NCI-H748 treated with DMSO at 0.1 percent for 48 hours (cell line): ENCODE data around the gene CD22.

Experiments used
- DNase-seq: peaks from one replicate; lab custom pipeline; 2025; lab: John Stamatoyannopoulos, UW

CD22 gene

DNA sequence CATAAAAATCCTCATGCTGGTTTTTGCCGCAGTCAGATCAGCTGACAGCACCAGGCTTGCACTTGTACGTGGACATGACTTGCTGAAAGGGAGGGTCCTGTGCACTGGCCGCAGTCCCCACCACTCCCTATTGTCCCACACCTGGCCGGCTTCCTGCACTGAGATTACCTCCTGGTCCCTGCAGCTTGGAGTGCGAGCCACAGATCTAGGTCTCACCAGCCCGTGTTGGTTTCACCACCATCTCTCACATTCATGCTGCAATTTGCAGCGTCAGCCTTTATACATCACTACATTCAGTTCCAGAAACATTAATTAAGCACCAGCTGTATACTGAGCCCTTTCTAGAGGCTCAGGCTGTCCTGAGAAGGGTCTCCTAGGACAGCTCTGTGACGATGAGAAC is 15.0 kb upstream of the CD22 start:
- DNase-seq, result no peak

DNA sequence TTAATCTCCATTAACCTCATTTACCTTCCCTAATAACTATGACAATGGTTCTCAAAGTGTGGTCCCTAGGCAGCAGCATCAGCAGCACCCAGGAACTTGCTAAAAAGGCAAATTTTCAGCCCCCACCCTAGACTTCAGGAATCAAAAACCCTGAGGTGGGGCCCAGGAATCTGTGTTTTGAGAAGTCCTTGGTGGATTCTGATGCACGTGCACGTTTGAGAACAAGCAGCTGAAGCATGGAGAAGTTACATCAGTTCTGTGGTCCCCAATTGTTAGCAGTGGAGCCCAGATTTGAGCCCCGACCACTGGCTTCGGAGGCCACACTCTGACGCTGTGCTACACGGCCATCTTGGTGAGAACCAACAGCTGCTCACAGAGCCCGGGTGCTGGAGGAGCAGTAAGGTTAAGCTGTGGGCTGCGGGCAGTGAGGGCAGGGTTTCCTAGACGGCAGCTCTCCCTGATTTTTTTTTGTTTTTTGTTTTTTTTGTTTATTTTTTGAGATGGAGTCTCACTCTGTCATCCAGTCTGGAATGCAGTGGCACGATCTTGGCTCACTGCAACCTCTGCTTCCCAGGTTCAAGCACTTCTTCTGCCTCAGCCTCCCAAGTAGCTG is 14.0 kb upstream of the CD22 start:
- DNase-seq, result no peak

DNA sequence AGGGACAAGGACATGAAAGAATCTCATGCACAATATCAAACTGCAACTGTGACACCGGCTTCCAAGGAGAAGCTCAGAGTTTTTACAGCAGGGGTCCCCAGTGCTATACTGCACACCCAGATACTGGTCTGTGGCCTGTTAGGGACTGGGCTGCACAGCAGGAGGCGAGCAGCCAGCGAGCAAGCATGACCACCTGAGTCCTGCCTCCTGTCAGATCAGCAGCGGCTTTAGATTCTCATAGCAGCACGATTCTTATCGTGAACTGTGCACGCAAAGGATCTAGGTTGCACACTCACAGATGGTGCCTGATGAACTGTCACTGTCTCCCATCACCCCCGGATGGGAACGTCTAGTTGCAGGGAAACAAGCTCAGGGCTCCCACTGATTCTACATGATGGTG is 13.1 kb upstream of the CD22 start:
- DNase-seq, result no peak

DNA sequence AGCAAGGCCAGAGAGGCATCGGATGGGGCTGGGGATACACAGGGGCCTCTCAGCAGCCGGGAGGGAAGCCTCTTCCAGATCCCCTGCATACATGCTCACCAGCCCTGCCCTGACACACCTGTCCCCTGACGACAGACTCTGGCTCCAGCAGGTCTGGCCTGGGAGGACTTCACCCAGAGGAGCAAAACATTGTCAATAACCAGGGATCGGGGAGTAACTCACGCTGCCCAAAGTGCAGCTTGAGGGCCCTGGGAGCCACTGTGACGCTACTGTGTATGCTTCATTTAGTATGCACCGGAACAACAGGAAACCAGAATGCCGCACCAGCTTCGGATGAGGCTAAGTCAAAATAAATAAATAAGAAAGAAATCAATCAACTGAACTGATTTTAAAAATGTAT is 12.4 kb upstream of the CD22 start:
- DNase-seq, result no peak

DNA sequence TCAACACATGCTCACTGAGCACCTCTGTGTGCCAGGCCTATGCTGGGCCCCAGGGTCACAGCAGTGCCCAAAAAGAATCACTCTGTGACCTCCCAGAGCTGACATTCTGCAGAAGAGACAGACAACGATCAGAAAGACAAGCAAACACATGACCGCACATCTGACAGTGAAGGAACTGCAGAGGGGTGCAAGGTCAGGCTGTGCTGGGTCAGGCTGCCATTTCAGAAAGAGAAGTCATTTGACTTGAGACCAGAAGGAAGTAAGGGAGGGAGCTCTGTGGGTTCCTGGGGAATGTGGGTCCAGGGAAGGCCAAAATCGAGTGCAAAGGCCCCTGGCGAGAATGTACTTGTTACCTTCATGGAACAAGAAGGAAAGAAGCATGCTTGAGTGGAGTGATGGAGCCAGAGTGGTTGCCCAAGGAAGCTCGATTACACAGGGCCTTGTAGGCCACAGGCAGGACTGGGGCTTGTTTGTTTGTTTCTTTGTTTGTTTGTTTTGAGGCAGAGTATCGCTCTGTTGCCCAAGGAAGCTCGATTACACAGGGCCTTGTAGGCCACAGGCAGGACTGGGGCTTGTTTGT is 11.4 kb upstream of the CD22 start:
- no peak for DNase-seq

DNA sequence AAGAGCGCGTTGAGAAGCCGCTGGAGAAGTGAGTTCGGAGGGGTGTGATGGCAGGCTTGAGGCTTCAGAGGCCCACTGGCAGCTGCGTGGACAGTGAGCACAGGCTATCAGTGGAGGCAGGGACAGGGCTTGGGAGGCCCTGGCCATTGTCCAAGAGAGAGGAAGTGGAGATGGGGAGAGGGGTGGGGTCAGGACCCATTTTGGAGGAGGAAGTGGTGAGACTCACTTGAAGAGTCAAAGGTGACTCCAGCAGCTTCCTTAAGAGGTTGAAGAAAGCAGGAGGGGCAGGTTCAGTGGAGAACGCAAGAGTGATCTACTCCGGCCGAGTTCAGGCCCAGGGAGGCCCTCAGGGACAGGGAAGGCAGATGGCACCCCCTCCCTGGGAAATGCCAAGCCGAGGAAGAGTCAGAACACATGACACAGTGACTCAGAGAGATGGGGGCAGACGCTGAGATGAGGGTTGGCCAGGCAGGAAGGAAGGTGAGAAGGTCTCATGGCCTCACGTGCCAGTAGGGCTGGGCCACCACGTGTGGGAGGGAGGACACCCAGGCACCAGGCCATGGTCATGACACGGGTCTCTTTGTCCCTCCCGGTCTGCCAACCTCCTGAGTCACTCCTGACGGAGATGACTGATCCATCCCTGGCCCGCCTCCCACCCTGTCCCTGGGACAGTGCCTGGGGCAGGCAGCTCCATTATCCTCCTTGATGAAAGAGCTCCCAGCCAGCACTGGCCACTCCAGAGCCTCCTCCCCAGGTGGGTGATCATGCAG is 10.1 kb upstream of the CD22 start:
- no peak for DNase-seq

DNA sequence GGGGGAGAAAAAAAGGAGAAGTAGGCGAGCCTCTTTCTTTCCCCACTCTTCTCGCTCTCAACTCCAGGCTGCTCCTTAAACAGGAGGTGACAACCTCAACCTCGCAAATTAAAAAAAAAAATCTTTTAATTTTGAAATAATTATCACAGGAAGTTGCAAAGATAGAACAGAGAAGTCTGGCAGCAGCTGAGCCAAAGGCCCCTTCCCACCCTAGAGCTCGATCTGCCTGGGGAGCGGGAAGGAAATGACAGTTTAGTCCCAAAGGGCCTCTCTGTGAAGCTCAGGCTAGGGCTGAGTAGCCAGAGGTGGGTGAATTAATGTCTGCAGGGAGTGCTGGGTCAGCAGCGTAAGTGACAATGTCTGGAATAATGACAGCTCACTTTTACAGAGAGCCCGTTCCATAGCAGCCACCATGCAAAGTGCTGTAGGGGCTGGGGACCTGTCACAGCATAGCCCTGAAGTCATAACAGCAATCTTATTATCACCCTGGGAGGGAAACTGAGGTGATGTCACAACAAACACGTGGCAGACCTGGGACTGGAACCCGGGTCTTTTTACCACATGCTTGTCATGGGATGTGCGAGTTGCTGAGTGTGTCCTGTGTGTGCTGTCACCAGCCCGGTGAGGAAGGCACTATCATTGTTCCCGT is 8.8 kb upstream of the CD22 start:
- DNase-seq, result no peak

DNA sequence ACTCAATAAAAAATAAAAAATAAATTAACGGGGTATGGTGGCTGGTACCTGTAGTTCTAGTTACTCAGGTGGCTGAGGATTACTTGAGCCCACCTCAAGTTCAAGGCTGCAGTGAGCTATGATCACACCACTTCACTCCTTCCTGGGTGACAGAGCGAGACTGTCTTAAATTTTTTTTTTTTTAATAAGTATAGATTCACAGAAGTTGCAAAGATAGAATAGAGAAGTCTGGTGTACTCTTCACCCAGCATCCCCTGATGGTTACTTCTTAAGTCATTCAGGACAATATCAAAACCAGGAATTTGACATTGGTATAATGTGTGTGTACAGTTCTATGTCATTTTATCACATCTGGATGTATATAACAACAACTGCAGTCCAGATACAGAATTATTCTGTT is 7.7 kb upstream of the CD22 start:
- DNase-seq, result no peak

DNA sequence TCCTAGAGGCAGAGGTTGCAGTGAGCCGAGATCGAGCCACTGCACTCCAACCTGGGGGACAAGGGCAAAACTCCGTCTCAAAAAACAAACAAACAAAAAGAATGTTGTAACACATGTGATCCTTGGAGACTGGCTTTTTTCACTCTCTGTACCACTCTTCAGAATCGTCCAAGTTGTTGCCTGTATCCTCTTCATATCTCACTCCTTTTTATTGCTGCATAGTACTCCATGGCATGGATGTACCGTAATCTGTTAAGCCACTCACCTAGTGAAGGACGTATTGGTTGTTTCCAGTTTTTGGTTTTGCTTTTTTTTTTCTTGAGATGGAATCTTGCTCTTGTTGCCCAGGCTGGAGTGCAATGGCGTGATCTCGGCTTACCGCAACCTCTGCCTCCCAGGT is 7.0 kb upstream of the CD22 start:
- no peak for DNase-seq

DNA sequence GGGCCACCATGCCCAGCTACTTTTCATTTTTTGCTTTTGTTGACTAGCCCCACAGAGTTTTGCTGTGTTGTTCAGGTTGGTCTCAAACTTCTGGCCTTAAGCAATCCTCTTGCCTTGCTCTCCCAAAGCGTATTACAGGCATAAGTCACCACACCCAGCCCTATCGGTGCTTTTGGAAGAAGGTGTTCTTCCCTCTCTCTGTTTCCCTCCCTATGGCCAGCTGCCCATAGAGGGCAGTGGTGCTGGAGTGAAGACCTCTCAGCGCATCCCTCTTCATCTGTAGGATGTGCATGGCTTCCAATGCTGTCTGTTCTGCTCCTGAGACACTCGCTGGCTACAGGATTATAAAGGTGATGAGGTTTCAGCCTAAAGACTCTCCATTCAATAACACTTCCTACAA is 1.3 kb upstream of the CD22 start:
- no peak for DNase-seq

DNA sequence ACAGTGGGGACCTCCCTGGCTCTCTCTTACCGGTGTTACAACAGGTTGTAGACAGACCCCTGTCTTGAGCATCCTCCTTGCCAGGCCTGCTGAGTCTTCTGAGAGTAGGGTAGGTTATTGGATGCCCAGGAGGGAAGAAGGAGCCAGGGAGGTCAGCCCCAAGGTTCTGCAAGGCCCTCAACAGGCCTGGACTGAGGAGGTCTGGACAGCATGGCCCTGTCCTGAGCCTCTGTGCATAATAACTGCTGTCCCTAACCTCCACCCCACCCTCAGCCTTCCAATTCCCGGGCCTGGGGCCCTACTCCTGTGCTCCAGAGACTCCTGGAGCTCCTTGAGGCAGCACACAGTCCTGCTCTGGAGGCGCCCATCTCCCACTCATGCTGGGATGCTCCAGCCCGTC is 336 bp downstream of the CD22 start:
- no peak for DNase-seq

DNA sequence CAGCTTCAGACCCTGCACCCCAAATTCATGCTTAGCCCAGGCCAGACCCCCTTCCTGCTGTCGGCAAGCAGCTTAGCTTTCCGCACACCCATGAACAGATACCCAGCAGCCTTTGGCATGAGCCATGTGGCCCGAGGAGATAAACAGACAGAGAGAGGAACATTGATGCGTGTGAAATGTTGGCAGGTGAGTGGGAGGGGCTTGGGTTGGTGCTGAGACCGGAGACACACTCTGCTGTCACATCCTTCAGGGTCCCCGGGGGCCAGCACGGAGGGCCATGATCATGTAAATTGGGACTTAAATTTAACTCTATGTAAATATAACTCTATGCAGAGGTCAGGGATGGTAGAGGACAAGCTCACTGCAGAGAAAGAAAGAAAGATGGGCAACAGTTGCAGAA is 1.5 kb downstream of the CD22 start:
- no peak for DNase-seq

DNA sequence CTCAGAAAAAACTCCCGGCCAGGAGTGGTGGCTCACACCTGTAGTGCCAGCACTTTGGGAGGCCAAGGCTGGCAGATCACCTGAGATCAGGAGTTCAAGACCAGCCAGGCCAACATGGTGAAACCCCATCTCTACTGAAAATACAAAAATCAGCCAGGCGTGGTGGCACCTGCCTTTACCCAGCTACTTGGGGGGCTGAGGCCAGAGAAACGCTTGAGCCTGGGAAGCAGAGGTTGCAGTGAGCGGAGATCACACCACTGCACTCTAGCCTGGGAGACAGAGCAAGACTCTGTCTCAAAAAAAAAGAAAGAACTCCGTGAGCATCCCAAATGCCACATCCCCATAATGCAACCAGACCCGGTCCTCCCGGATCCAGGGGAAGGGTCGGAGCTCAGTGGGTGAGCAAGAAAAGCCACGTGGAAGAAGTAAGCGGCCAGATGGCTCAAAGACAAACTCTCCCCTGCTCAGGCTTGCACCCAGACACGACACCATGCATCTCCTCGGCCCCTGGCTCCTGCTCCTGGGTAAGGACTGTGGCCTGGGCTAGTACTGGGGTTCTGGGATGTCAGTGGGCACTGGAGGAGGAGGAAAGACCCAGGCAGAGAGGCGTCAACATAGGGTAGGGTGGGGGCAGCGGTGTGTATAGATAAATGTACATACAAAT is 2.7 kb downstream of the CD22 start:
- DNase-seq, result no peak

DNA sequence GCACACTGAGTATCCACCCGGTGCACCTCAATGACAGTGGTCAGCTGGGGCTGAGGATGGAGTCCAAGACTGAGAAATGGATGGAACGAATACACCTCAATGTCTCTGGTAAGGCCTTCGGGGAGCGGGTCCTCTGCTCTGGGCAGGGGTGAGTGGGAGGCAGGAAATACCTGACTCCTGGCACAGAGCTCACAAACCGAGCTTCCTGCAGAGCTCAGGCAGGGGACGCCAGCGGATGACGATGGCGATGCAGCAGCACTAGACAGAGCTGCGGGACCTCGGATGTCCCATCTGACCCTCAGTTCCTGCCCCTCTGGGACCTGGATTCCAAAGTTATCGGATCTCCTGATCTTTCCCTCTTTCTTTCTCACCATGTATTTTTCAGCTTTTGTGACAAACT is 3.8 kb downstream of the CD22 start:
- no peak for DNase-seq

DNA sequence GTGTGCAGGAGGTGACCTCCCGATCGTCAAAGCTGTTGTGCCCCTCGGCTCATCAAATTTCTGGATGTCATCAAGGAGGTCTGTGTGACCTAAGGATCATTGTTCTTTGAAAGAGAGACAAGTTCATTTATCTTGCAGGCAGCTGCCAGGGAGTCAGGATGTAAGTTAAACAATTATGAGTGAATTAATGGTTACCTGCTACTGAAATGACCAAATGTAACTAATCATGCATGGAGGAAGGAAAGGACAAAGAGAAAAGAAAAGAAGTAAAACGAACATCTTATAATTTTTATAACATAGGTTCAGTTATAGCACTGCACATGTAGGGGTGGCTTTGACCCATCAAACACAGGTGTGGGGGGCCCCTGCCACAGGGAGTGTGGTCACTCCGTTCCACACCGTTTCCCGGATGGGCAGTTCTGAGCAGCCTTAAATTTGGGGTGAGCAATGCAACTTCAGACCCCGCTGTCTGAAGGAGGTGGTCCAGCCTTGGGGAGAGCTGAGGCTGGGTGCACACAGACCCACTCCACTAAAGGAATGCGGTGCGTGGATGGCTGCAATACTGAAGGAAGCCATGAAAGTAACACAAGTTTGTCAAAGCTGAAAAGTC is 5.3 kb downstream of the CD22 start:
- DNase-seq, result no peak

DNA sequence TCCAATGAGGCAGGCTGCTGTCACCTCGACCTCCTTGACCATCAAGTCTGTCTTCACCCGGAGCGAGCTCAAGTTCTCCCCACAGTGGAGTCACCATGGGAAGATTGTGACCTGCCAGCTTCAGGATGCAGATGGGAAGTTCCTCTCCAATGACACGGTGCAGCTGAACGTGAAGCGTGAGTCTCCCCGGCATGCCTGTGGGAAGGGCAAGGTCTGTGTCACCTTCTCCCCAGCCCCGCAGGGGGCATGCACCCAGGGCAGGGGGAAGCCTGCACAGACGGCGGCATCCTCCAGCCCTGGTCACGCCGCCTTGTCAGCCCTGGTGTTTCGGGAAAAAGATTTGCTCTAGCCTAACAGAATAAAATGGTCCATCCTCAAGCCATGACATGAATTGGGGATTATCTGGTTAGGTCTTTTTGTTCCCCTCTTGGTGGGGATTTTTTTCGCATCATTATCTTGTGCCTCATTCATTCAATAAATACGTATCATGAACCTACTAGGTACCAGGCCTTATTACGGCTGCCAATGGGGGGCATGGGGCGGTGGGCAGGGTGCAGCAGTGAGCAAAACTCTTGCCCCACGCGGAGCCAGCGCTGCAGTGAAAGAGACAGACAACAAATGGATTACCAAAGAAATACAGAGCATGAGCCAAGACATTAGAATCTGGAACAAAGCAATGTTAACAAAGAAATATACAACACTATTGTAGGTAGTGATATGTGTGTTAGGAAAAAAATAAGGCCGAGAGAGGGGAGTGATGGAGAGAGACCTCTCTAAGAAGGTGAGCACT is 7.4 kb downstream of the CD22 start:
- DNase-seq, result no peak

DNA sequence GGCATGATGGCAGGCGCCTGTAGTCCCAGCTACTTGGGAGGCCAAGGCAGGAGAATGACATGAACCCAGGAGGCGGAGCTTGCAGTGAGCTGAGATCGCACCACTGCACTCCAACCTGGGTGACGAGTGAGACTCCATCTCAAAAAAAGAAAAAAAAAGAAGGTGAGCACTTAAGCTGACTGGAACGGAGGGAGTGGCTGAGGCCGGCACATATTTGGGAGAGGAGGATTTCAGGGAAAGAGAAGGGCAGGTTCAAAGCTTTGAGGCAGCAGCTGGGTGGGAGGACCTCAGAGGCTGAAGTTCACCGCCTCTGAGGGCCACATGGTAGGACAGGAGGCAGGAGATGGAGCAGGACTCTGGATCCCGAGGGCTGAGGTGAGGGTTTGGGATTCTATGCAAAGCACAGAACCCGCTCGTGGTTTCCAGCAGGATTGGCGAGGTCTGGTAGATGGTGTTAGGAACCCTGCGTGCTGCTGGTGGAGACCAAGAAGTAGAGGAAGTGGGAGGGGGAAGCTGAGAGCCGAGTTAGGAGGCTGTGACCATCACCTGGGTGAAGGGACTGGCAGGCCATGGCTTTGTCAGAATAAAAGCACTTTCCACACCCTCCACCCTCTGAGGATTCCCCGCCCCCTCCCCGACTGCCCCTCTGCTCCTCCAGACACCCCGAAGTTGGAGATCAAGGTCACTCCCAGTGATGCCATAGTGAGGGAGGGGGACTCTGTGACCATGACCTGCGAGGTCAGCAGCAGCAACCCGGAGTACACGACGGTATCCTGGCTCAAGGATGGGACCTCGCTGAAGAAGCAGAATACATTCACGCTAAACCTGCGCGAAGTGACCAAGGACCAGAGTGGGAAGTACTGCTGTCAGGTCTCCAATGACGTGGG is 8.4 kb downstream of the CD22 start:
- DNase-seq, result no peak

DNA sequence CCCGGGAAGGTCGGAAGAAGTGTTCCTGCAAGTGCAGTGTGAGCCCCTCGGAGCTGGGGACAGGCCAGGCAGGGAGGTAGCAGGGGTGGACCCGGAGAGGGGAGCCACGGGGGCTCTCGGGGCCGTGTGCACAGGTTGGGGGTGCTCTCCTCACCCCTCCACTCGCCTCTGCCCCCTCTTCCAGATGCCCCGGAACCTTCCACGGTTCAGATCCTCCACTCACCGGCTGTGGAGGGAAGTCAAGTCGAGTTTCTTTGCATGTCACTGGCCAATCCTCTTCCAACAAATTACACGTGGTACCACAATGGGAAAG is 9.0 kb downstream of the CD22 start:
- DNase-seq, result no peak

DNA sequence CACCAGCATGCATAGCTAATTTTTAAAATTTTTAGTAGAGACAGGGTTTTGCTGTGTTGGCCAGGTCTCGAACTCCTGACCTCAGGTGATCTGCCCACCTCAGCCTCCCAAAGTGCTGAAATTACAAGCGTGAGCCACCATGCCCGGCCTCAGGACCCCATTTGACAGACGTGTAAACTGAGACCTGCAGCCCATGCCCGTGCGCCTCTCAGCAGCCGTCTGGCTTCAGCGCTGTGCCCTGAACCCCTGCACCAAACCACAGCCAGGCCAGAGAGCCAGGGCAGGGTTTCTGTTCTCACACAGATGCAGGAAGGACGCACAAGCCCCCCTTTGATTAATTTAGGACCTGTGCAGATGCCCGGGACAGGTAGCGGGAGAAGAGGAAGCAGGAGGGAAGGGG is 11.4 kb downstream of the CD22 start:
- no peak for DNase-seq

DNA sequence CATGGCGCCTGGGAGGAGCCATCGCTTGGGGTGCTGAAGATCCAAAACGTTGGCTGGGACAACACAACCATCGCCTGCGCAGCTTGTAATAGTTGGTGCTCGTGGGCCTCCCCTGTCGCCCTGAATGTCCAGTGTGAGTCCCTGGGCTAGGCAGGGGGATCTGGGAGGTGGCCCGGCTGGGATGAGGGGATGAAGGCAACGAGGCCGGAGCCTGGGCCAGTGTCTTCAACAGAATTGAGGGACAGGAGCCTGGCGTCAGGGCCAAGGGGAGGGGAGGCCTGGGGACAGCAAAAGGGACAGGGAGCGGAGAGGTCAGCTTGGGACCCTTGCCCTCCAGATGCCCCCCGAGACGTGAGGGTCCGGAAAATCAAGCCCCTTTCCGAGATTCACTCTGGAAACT is 12.0 kb downstream of the CD22 start:
- no peak for DNase-seq
